A549 (cell line): Measurements from ENCODE around the gene HNRNPA3.

Experiments
- BHLHE40 ChIP-seq: IDR thresholded peaks from 2 replicates; pipeline ENCODE4 v1.6.1; 2012; ENCODE audit warnings: low read depth, low read length, inconsistent platforms
- CBX2 ChIP-seq: fragments of 200-600 bp; sonication (generic); IDR thresholded peaks from 2 replicates; pipeline ENCODE4 v1.6.1; 2016; ENCODE audit warnings: low read depth, mild to moderate bottlenecking, borderline replicate concordance
- EHMT2 ChIP-seq: fragments of 200-600 bp; sonication (generic); IDR thresholded peaks from 2 replicates; pipeline ENCODE4 v1.6.1; 2016; ENCODE audit warnings: antibody characterized with exemption, low read depth, mild to moderate bottlenecking, moderate library complexity
- FOSB ChIP-seq: fragments of 250-450 bp; sonication (Bioruptor Pico); IDR thresholded peaks from 2 replicates; pipeline ENCODE4 v1.5.0; 2020; ENCODE audit warnings: mild to moderate bottlenecking, moderate library complexity
- HDAC2 ChIP-seq: fragments of 200-600 bp; sonication (generic); IDR thresholded peaks from 2 replicates; pipeline ENCODE4 v1.6.1; 2016
- JUN ChIP-seq, 2 experiments: fragments of >200 bp; sonication (Bioruptor Twin); formaldehyde crosslinking; IDR thresholded peaks; 2 replicates in 1 of 2; 3 replicates in 1 of 2; pipeline ENCODE4 v1.6.1; 2016 to 2017
- JUNB ChIP-seq: fragments of >200 bp; sonication (Bioruptor Twin); formaldehyde crosslinking; IDR thresholded peaks from 2 replicates; pipeline ENCODE4 v1.6.1; 2016
- MAFK ChIP-seq: fragments of 450-650 bp; IDR thresholded peaks from 2 replicates; pipeline ENCODE4 v1.6.1; 2014; ENCODE audit not compliant: partially characterized antibody
- MYC ChIP-seq: IDR thresholded peaks from 2 replicates; pipeline ENCODE4 v1.6.1; 2012; ENCODE audit warnings: mild to moderate bottlenecking, inconsistent platforms, low read length, improper control_type of control experiment, borderline replicate concordance
- RAD21 ChIP-seq, 2 experiments: fragments of >200 bp in 1 of 2; sonication (Bioruptor Twin) in 1 of 2; formaldehyde crosslinking in 1 of 2; IDR thresholded peaks in 1 of 2; conservative IDR thresholded peaks in 1 of 2; 2 replicates in 1 of 2; 3 replicates in 1 of 2; pipeline ENCODE4 v1.6.1; 2012 to 2018; ENCODE audit warnings: inconsistent platforms in 1 of 2
- RFX5 ChIP-seq: fragments of 450-650 bp; IDR thresholded peaks from 2 replicates; pipeline ENCODE4 v1.7.1; 2014; ENCODE audit warnings: antibody characterized with exemption, mild to moderate bottlenecking, moderate library complexity
- ZC3H11A ChIP-seq: fragments of 450-650 bp; IDR thresholded peaks from 2 replicates; pipeline ENCODE4 v1.6.1; 2014; ENCODE audit warnings: antibody characterized with exemption, mild to moderate bottlenecking
- TF ChIP-seq, protein P1 (sequence below): fragments of >200 bp; sonication (Bioruptor Twin); formaldehyde crosslinking; IDR thresholded peaks from 3 replicates; pipeline ENCODE4 v1.5.1; 2016
- TF ChIP-seq, protein P2 (sequence below): IDR thresholded peaks from 2 replicates; pipeline ENCODE4 v1.6.1; 2012

DNA sequence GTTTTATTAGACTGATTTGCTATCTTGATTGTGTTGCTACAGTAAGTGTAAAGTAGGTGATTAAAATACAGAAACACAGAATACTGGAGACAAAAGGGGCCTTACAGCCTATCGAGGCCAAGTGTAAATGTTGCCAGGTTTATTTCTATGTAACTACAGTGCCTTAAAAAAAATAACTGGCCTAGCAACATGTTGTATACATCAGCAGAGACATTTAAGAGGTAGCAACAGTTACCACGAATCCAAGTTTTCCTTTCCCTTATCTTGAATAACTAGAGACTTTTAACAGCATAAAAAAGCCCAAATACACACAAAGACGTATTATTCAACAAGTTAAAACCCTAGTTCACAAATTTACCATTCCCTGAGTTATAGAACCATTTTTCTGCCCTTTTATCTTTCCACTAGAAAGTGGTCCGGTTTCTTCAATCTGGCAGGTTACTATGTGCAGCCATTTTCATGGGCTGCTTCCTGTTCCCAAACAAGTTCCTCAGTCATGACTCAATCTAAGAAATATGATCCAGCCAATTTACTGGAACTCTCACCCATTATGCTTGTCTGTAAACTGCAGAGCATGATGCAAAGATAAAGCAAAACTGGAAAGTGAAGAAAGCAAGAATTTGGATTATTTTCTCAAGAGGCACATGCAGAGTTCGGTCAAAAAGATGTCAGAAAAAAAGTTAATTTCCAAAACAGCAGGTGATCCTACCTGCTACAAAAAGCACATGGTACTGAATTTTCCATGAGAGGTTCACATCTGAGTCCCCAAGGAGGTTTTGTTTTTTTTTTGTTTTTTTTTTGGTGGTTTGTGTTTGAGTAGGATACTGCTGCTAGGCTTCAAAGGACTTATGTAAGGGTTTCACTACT, 29.8 kb downstream of the HNRNPA3 start:
- TF ChIP-seq ZC3H11A: no peak
- no peak for TF ChIP-seq EHMT2
- no peak for TF ChIP-seq MYC
- TF ChIP-seq, protein P1, sequence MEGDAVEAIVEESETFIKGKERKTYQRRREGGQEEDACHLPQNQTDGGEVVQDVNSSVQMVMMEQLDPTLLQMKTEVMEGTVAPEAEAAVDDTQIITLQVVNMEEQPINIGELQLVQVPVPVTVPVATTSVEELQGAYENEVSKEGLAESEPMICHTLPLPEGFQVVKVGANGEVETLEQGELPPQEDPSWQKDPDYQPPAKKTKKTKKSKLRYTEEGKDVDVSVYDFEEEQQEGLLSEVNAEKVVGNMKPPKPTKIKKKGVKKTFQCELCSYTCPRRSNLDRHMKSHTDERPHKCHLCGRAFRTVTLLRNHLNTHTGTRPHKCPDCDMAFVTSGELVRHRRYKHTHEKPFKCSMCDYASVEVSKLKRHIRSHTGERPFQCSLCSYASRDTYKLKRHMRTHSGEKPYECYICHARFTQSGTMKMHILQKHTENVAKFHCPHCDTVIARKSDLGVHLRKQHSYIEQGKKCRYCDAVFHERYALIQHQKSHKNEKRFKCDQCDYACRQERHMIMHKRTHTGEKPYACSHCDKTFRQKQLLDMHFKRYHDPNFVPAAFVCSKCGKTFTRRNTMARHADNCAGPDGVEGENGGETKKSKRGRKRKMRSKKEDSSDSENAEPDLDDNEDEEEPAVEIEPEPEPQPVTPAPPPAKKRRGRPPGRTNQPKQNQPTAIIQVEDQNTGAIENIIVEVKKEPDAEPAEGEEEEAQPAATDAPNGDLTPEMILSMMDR: no peak
- TF ChIP-seq JUNB: peak; percentile 44; the same call in 1 of the 2 replicates
- TF ChIP-seq, protein P2, sequence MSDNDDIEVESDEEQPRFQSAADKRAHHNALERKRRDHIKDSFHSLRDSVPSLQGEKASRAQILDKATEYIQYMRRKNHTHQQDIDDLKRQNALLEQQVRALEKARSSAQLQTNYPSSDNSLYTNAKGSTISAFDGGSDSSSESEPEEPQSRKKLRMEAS: peak; percentile 53
- no peak for TF ChIP-seq HDAC2
- TF ChIP-seq JUN (IDR thresholded peaks at IDR 0.05): peak in 1 of 2 experiments; percentile 38; a peak in 1 of 5 replicates
- TF ChIP-seq CBX2: no peak
- TF ChIP-seq MAFK: no peak
- no peak for TF ChIP-seq FOSB (CRISPR knock-in tag)
- no peak for TF ChIP-seq BHLHE40
- no peak for TF ChIP-seq RFX5
- TF ChIP-seq RAD21 (conservative IDR thresholded peaks at IDR 0.05 in 1 of 2, IDR thresholded peaks at IDR 0.05 in 1 of 2): no peak
